Stimulated activated CD4-positive, alpha-beta T cell treated with anti-CD3 and anti-CD28 coated beads, Interleukin-1b, Interleukin-23, amount 100 ng/mL, for 1 hour (primary cell): ENCODE measurements around the gene TUBA1B.

Source experiments
- DNase-seq, 2 donors: peaks; one replicate each; pipeline ENCODE4 v3.0.0-alpha.2; 2020; ENCODE audit warnings: low read depth in 2 of 2

TUBA1B gene

DNA sequence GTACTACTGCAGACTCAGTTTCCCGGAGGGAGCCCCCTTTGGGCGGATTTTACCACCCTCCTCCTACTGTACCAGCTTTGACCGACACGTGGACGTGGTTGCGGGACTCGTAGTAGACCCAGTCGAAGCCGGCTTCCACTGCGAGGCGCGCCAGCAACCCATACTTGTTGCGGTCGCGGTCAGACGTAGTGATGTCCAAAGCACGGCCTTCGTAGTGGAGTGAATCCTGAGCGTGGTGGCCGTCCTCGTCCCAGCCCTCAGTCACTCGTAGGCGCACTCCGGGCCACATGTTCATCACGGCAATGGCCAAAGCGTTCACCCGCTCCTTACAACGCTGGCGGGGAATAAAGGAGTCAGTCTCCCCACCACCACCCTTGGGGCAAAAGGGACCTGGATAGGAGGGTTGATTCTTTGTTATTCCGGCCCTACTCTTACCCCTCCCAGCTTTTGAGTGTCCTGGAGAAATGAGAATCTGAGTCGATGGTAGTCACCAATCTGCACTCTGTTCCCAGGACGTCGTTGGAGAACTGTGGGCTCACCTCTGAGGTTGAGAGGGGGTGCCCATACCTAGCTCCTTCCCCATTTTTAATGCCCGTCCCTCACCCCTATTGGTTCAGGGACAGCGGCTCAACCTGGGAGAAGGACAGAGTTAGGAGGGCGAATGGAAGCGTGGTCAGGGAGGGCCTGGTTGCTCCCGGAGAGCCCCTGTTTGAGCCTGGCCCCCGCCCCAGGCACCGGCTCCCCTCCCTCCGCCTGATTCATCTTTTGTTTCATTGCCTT lies 39.9 kb downstream of the TUBA1B start:
- DNase-seq, result no peak

DNA sequence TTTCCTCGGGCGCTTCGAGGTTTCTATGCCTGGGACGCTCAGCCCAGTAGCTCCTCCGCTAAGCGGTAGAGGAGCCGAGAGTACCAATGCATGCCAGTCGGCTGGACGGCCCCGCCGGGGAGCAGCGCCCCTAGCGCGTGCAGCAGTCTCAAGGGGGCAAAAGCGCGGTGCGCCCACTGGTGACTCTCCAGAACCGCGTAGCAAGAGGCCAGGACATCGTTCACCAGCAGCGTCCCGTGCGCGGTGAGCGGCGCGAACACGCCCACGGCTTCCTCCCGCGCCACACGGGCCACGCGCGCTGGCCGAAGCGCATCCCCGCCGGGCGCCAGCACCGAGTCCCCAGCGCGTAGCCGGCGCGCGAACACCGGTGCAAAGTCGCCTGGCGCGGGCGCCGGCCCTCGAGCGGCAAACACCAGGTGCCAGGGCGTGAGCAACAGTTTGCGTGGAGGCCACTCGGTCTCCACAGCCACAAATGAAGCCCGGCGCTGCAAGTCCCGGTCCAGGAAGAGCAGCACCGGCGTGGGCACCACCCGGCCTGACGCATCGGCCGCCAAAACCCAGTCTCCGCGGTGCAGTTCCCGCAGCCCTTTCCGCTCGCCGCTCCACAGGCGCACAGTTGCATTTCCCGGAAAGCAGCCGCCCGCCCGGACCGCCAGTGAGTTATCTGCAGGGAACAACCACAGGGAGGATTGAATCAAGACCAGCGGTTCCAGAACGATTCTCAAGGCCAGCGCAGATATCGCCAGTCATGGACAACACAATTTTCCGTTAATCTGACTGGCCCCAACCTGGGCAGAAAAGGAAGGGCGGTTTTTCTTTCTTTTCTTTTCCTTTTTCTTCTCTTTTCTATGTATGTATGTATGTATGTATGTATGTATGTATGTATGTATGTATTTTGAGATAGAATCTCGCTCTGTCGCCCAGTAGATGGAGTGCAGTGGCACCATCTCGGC lies 41.1 kb downstream of the TUBA1B start:
- no peak for DNase-seq

DNA sequence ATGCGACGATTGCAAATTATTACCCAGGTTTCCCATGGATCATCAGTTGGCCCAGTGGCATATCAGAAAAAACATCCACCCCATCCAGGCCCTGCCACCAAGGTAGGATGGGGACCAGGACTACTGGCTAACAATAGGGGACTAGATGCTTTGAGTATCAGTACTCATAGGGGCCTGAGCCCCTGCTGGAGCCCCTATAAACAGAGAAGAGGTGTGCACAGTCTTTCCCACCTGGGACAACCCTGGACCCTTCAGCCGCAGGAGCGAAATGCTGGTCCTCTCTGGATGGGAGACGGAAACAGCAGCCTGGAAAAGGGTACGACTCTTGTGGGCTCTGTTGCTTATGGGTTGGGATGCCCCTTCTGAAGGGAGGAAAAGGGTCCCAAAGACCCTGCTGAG lies 42.3 kb downstream of the TUBA1B start:
- no peak for DNase-seq

DNA sequence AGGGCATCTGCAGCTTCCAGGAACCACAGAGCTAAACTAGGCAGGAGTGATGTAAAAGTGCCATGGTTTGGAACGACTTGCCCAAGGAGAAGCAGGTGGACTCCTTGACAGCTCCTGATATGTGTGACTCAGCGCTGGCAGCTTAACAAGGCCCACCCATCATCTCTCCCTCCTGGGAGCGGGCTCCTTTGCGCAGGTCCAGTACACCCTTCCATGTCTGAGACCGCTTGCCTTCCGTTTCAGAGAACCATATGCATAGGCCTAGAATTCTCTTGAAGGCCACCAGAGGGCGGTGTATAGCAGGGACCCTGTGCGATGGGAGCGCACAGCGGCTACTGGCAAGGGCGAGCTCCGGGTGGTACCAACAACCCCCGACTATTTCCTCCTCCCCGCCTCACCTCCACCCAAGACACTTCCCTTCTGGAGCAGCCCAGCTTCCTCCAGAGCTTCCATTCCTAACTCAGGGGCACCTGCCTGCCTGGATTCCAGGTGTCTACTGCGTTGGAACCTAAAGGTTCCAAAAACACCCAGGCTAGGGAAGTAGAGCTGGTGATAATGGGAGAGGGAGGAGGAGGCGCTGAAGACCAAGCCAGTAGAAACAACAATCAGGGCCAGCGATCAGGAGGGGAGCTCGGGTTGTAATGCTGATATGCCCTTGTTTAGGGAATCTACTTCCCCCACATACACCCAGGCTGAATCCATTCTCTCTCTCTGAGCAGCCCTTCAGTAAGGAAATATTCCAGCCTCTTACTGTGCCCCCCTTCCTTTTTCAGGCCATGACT lies 42.9 kb downstream of the TUBA1B start:
- DNase-seq, result peak; percentile 31 to 54

GRCh38 chr12:49086116-49086515 lies 45.1 kb downstream of the TUBA1B start:
- DNase-seq, result no peak

GRCh38 chr12:49084438-49084837 lies 46.8 kb downstream of the TUBA1B start:
- no peak for DNase-seq

DNA sequence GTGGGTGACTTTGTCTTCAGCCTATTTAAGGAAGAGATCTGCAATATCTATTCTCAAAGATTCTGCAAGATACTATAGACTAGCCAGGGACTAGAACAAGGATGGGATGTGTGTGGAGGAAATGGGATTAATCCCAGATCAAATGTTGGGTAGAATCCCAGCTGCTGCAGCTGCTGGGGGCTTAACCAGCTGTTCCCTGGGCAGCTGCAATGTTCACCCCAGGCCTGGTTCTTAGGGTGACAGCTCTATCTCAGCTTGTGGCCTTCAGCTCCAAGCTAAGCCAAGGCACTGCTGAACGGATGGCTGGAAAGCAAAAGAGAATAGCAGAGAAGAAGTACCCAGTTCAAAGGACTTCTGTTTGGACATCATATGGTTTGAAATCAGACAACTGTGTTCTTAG lies 51.4 kb downstream of the TUBA1B start:
- no peak for DNase-seq
